ENCODE measurements around the gene ITSN1. TPM values are rescaled to one million over a fixed set of nuclear protein-coding genes. Genes with fewer than 3 reads are reported as not detected.
A peak's percentile ranks its signal among the peaks of the same experiment; 100 is the strongest.

ITSN1 gene
- total RNA-seq, 1 donor from 2014 or later, result 41.9 TPM

DNA sequence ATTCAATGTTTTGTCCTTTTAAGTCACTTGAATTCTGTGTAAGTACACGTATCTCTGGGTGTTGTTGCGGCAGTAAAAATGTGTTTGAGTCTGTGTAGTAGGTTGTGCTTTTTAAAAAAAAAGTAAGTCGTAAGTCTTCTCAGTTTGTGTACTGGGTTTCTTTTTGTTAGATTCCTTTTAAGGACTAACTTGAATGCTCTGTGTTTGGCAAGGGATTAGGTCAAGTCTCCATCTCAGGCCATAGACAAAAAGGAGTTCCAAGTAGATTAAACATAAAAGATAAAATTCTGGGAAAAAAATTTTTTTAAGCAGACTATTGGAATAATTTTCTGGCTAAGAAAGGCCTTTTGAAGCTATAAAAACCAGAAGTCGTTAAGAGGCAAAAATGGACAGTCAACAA, 160.2 kb downstream of the ITSN1 start:
- Histone ChIP-seq H3K27ac (replicated peaks) (peak overlapping the region; percentile 27), H3K27me3 (ENCODE audit: low read depth) (no peaks in the 10 kb centered on the region), H3K36me3 (peaks cover 15% of the 10 kb centered on the region), H3K4me1 (peaks cover 5% of the 10 kb centered on the region), H3K4me3 (no peak overlapping the region), H3K9me3 (replicated peaks) (no peaks in the 10 kb centered on the region)
- TF ChIP-seq, protein P1, sequence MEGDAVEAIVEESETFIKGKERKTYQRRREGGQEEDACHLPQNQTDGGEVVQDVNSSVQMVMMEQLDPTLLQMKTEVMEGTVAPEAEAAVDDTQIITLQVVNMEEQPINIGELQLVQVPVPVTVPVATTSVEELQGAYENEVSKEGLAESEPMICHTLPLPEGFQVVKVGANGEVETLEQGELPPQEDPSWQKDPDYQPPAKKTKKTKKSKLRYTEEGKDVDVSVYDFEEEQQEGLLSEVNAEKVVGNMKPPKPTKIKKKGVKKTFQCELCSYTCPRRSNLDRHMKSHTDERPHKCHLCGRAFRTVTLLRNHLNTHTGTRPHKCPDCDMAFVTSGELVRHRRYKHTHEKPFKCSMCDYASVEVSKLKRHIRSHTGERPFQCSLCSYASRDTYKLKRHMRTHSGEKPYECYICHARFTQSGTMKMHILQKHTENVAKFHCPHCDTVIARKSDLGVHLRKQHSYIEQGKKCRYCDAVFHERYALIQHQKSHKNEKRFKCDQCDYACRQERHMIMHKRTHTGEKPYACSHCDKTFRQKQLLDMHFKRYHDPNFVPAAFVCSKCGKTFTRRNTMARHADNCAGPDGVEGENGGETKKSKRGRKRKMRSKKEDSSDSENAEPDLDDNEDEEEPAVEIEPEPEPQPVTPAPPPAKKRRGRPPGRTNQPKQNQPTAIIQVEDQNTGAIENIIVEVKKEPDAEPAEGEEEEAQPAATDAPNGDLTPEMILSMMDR (IDR thresholded peaks at IDR 0.05; ENCODE audit: borderline replicate concordance), result no peak
- intact Hi-C loops (cut with micrococcal nuclease), result no loop called here
- DNase-seq, result no peak

DNA sequence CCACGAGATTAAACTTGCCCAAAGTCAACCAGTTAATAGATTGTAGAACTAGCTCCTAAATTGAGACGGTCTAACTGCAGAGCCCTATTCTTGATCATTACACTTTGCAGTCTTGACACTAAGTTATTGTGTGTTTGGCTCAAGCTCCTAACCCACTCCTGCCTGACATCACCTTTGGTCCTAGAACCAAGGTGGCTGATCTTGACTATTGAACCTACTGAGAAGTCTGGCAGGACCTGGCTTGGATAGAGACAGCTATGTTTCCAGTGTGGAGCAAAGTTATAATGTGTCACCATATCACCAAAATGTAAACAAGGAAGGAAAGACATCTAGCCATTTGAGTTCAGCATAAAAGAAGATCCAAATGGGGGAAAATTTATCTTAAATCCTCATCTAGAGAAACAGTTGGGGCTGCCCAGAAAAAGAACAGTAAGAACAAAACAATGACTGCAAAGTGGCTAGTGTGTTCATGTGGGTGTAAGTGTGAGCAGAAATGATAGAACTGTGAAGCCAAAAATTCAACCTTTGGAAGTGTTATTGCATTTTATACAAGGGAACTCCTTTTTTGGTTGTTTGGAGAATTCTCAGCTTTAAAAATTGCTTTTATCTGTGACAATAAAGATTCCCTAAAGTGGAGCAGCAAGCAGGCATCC, 166.5 kb downstream of the ITSN1 start:
- intact Hi-C loops (cut with micrococcal nuclease), result no loop called here
- Histone ChIP-seq H3K4me3 (no peak overlapping the region), H3K4me1 (peaks cover 21% of the 10 kb centered on the region), H3K27ac (replicated peaks) (no peak overlapping the region), H3K9me3 (replicated peaks) (no peaks in the 10 kb centered on the region), H3K27me3 (ENCODE audit: low read depth) (no peaks in the 10 kb centered on the region), H3K36me3 (peaks cover 2% of the 10 kb centered on the region)
- TF ChIP-seq, protein P1 (IDR thresholded peaks at IDR 0.05; ENCODE audit: borderline replicate concordance), result no peak
- DNase-seq, result no peak

DNA sequence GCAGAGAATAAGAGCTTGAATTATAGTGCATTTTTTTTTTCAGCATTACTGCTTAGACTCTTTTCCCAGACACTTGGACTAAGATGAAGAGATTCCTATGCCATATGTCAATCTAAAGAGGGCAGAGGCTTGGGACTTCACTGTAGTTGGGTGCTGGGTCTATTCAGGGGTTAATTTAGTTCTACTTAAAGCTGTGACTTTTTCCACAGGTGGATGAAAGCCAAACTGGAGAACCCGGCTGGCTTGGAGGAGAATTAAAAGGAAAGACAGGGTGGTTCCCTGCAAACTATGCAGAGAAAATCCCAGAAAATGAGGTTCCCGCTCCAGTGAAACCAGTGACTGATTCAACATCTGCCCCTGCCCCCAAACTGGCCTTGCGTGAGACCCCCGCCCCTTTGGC, 168.5 kb downstream of the ITSN1 start:
- Histone ChIP-seq H3K27ac (replicated peaks) (peak overlapping the region; percentile 53), H3K4me1 (peaks cover 21% of the 10 kb centered on the region), H3K4me3 (no peak overlapping the region), H3K27me3 (ENCODE audit: low read depth) (no peaks in the 10 kb centered on the region), H3K36me3 (peaks cover 21% of the 10 kb centered on the region), H3K9me3 (replicated peaks) (no peaks in the 10 kb centered on the region)
- no peak for DNase-seq
- intact Hi-C loops (cut with micrococcal nuclease), result no loop called here
- TF ChIP-seq, protein P1 (IDR thresholded peaks at IDR 0.05; ENCODE audit: borderline replicate concordance), result no peak

DNA sequence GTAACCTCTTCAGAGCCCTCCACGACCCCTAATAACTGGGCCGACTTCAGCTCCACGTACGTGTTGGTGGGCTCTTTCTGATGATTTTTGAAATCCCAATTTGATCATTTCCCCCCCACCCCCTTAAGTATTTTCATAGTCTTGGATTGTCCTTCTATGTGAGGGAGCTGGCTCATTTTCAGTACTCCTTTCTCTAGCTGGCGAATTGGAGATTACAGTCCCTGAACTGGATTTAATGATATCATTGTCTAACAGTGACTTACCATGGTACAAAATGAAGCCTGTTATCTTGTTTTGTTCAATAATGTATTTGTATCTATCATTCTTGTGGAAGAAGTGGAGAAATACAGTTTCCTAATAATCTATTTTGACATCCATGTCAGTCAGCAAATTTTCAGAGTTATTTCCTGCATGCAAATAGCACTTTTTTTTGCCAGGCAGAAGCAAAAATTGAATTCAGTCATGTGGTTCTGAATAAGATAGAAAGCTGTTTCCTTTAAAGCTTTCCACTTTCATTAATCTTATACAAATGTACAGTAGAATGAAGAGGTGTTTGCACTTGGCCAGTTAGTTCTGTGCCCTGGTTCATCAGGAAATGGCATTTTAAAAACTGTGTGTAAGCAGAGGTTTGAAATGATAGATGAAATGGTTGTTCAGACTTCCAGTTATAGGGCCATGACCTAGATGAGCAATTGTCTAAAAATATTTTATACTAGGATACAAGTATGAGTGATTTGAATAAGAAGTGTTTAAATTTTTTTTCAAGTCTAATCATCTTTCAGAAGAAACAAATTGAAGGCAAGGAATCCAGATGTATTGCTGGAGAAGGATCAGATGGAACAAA, 169.1 kb downstream of the ITSN1 start:
- Histone ChIP-seq H3K27me3 (ENCODE audit: low read depth) (no peaks in the 10 kb centered on the region), H3K9me3 (replicated peaks) (no peaks in the 10 kb centered on the region), H3K4me3 (no peak overlapping the region), H3K4me1 (peaks cover 21% of the 10 kb centered on the region), H3K36me3 (peaks cover 28% of the 10 kb centered on the region), H3K27ac (replicated peaks) (peak overlapping the region; percentile 53)
- TF ChIP-seq, protein P1 (IDR thresholded peaks at IDR 0.05; ENCODE audit: borderline replicate concordance), result no peak
- intact Hi-C loops (cut with micrococcal nuclease), result no loop called here
- no peak for DNase-seq

DNA sequence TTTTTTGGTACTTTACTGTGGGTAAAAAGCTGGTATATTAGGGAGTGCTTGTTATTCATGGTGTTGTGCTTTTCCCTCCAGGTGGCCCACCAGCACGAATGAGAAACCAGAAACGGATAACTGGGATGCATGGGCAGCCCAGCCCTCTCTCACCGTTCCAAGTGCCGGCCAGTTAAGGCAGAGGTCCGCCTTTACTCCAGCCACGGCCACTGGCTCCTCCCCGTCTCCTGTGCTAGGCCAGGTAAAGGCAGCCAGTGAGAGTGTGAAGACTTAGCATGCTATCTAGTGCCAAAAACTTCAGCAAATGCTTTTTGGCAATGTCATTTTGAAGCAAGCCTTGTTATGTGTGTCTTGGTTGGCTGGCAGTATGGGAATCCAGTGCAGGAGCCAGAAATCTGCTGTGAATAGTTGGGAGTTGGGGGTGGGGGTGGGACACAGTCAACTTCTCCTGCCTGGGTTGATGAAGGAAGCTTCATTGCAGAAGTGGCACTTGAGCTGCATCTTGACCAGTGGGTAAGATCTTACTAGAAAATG, 171.6 kb downstream of the ITSN1 start:
- Histone ChIP-seq H3K36me3 (peaks cover 36% of the 10 kb centered on the region), H3K27me3 (ENCODE audit: low read depth) (no peaks in the 10 kb centered on the region), H3K4me1 (peaks cover 28% of the 10 kb centered on the region), H3K27ac (replicated peaks) (no peak overlapping the region), H3K4me3 (no peak overlapping the region), H3K9me3 (replicated peaks) (no peaks in the 10 kb centered on the region)
- TF ChIP-seq, protein P1 (IDR thresholded peaks at IDR 0.05; ENCODE audit: borderline replicate concordance), result no peak
- intact Hi-C loops (cut with micrococcal nuclease), result no loop called here
- no peak for DNase-seq
